Uterus (tissue), 2 donors: Measurements from ENCODE around the gene DCDC2.

Experiments
- CTCF ChIP-seq, 4 experiments: fragments of 200-600 bp in 2 of 4; fragments of 450-650 bp in 2 of 4; sonication (generic) in 2 of 4; IDR thresholded peaks; one replicate each; pipeline ENCODE4 v1.5.1; 2016 to 2019; ENCODE audit warnings: antibody characterized with exemption in 4 of 4, mild to moderate bottlenecking in 2 of 4, moderate library complexity in 1 of 4
- POLR2A ChIP-seq, 2 donors: fragments of 450-650 bp; IDR thresholded peaks; one replicate each; pipeline ENCODE4 v1.6.1; 2016; ENCODE audit warnings: antibody characterized with exemption in 2 of 2, mild to moderate bottlenecking in 1 of 2, moderate library complexity in 1 of 2

GRCh38 chr6:24323632-24324337 is 34.1 kb downstream of the DCDC2 start:
- TF ChIP-seq CTCF (IDR thresholded peaks at IDR 0.05) (no peak), POLR2A (IDR thresholded peaks at IDR 0.05) (no peak)
